Upper lobe of right lung (tissue), 1 donor: ENCODE measurements around the gene HBM. TPM values are rescaled to one million over a fixed set of nuclear protein-coding genes. Genes with fewer than 3 reads are reported as not detected.

Experiments used
- ATAC-seq: fragments of 200-7000 bp; cut with Tn5 transposase; one replicate; pipeline ENCODE4 v1.9.1; 2020; ENCODE audit warnings: mild to moderate bottlenecking, moderate library complexity
- DNase-seq: peaks from one replicate; pipeline ENCODE4 v3.0.0-alpha.2; 2020
- H3K27ac ChIP-seq: fragments of 200-600 bp; one replicate; pipeline ENCODE4 v1.8.0; 2022
- H3K27me3 ChIP-seq: fragments of 200-600 bp; one replicate; pipeline ENCODE4 v1.8.0; 2022; ENCODE audit warnings: mild to moderate bottlenecking
- H3K36me3 ChIP-seq: fragments of 200-600 bp; one replicate; pipeline ENCODE4 v1.8.0; 2022
- H3K4me1 ChIP-seq: fragments of 200-600 bp; one replicate; pipeline ENCODE4 v1.8.0; 2022
- H3K4me3 ChIP-seq: fragments of 200-600 bp; one replicate; pipeline ENCODE4 v1.8.0; 2022; ENCODE audit warnings: mild to moderate bottlenecking
- H3K9me3 ChIP-seq: fragments of 200-600 bp; one replicate; pipeline ENCODE4 v1.8.0; 2022
- intact Hi-C: fragments of 100-400 bp; cut with DNase I; formaldehyde crosslinking; loops from one replicate; pipeline ENCODE4 v1.11.0; 2022
- total RNA-seq: library from RNA; stranded (reverse); fragmentation: NEBNext Ultra II Directional; extraction: Animal tissue kit (Norgen Biotek cat#: 25700); gene quantifications from one replicate; pipeline ENCODE4 v1.2.1, GENCODE V29; 2021
- TF ChIP-seq, protein P1 (sequence below): fragments of 200-600 bp; IDR thresholded peaks from one replicate; pipeline ENCODE4 v1.8.0; 2022; ENCODE audit warnings: antibody characterized with exemption
- donor health status: DM: no; HTN: yes; CAD: no; lungs with severe emphysema.

The HBM gene
- total RNA-seq, 1 donor from 2014 or later: not detected

DNA sequence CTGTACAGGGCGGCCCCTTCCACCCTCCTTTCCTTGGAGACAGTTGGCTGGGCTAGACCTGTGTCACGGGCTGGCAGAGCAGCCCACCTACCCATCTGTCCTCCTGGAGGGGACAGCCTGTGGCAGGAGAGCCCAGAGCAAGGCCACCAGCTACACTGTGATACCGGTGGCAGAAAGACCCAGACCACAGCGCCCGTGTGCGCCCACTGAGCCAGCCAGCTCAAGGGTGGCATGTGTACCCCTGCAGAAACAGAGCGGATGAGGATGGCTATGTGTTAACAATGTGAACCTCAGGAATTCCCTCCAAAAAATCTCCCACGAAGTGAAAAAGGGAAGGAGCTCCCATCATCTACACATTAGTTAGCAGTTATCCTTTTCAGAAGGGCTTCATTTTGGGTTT is 21.6 kb downstream of the HBM start:
- intact Hi-C loops: no loop called here
- H3K36me3 ChIP-seq: peaks cover 49% of the 10 kb centered on the region
- no peak overlapping the region for H3K27ac ChIP-seq
- no peaks in the 10 kb centered on the region for H3K4me1 ChIP-seq
- no peaks in the 10 kb centered on the region for H3K9me3 ChIP-seq
- no peak overlapping the region for H3K4me3 ChIP-seq
- DNase-seq: no peak
- H3K27me3 ChIP-seq: no peaks in the 10 kb centered on the region
- ATAC-seq: peak; percentile 15
- TF ChIP-seq, protein P1, sequence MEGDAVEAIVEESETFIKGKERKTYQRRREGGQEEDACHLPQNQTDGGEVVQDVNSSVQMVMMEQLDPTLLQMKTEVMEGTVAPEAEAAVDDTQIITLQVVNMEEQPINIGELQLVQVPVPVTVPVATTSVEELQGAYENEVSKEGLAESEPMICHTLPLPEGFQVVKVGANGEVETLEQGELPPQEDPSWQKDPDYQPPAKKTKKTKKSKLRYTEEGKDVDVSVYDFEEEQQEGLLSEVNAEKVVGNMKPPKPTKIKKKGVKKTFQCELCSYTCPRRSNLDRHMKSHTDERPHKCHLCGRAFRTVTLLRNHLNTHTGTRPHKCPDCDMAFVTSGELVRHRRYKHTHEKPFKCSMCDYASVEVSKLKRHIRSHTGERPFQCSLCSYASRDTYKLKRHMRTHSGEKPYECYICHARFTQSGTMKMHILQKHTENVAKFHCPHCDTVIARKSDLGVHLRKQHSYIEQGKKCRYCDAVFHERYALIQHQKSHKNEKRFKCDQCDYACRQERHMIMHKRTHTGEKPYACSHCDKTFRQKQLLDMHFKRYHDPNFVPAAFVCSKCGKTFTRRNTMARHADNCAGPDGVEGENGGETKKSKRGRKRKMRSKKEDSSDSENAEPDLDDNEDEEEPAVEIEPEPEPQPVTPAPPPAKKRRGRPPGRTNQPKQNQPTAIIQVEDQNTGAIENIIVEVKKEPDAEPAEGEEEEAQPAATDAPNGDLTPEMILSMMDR: no peak

DNA sequence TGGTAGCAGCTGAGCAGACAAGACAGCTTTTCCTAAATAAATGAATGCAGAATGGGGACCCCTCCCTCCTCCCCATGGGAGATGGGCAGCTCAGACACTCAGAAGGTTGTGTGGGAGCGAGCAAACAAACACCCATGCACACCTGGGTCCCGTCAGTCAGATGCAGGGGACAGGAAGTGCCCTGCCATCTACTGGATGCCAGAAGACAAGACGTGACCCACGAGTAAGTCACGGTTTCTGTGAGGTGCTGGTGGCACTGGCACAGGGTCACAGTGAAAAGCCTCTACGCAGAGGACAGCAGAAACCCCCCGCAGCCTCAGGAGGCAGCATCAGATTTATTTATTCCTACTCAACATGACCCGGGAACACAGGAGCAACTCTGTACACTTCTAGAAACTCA is 22.9 kb downstream of the HBM start:
- TF ChIP-seq, protein P1: no peak
- no peak for ATAC-seq
- H3K4me1 ChIP-seq: no peaks in the 10 kb centered on the region
- H3K36me3 ChIP-seq: peaks cover 62% of the 10 kb centered on the region
- DNase-seq: no peak
- H3K27me3 ChIP-seq: no peaks in the 10 kb centered on the region
- no peak overlapping the region for H3K4me3 ChIP-seq
- H3K27ac ChIP-seq: no peak overlapping the region
- no peaks in the 10 kb centered on the region for H3K9me3 ChIP-seq
- intact Hi-C loops: no loop called here

DNA sequence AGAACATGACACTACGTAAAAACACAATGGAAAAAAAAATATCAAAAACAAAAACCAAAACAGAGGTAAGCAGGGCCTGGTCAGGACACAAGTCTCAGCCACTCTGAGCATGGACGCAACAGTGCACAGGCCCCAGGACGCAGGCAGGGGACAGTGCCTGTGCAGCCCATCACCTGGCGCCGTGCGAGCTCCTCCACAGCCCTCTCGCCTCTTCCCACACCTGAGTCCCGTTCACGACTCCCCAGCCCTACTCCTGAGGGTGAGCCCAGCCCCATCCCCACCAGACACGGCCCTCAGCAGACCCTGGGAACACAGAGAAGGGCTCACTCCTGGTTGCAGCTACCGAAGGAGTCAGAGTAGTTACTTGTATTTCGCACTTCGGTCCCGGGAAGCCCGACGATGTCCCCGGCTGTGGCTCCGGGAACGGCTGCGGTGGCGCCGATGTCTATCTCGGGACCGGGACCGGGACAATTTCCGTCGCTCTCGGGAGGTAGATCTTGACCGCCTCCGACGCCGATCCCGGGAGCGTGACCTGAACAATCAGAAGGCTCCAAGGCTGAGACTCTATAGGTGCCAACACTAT is 23.9 kb downstream of the HBM start:
- peaks cover 72% of the 10 kb centered on the region for H3K36me3 ChIP-seq
- no peaks in the 10 kb centered on the region for H3K27me3 ChIP-seq
- H3K9me3 ChIP-seq: no peaks in the 10 kb centered on the region
- no peaks in the 10 kb centered on the region for H3K4me1 ChIP-seq
- no peak overlapping the region for H3K27ac ChIP-seq
- no peak overlapping the region for H3K4me3 ChIP-seq
- DNase-seq (no peak), ATAC-seq (no peak)
- TF ChIP-seq, protein P1: no peak
- intact Hi-C loops: no loop called here

DNA sequence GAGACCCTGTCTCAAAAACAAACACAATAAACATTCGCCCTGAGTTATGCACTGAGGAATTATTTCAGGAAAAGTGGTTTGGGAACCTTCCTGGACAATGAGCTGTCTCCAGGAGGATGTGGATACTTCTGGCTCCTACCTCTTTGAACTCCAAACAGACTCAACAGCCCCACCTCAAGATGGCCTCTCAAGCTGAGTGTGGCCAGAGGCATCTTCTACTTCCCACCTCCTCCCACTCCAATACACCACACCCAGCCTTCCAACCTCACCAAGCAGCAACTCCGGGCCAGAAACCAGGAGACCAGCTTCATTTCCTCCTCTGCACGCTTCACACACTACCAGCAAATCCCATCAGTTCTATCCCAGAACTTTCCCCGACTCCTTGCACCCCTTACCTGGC is 26.1 kb downstream of the HBM start:
- Histone ChIP-seq H3K27ac (no peak overlapping the region), H3K9me3 (no peaks in the 10 kb centered on the region), H3K36me3 (peaks cover 94% of the 10 kb centered on the region), H3K27me3 (no peaks in the 10 kb centered on the region), H3K4me1 (no peaks in the 10 kb centered on the region), H3K4me3 (no peak overlapping the region)
- DNase-seq (no peak), ATAC-seq (no peak)
- TF ChIP-seq, protein P1: no peak
- intact Hi-C loops: no loop called here

DNA sequence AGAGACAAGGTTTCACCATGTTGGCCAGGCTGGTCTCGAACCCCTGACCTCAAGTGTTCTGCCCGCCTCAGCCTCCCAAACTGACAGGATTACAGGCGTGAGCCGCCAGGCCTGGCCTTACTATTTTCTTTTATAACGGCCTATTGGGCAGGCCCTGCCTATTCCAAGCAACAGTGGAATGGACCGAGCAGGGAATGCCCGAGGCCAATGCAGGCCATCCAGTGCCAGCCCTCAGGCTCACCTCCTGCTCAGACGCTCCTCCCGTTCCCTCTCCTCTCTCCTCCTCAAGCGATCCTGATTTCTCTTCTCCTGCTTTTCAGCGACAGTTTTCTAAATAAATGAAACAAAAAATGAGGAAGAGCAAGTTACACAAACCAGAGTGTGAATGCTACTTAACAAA is 26.9 kb downstream of the HBM start:
- intact Hi-C loops: no loop called here

More for the DNA sequence above, 26.9 kb downstream of the HBM start:
- no peaks in the 10 kb centered on the region for H3K4me1 ChIP-seq
- TF ChIP-seq, protein P1: no peak
- no peak overlapping the region for H3K4me3 ChIP-seq
- H3K36me3 ChIP-seq: peaks cover 98% of the 10 kb centered on the region
- H3K9me3 ChIP-seq: no peaks in the 10 kb centered on the region
- DNase-seq: no peak
- no peak for ATAC-seq
- no peak overlapping the region for H3K27ac ChIP-seq
- no peaks in the 10 kb centered on the region for H3K27me3 ChIP-seq
